ENCODE measurements around the gene CGB7. TPM values are rescaled to one million over a fixed set of nuclear protein-coding genes. Genes with fewer than 3 reads are reported as not detected.

CGB7 gene
- total and polyA plus RNA-seq, 2 experiments from 2014 or later: 3.9 to 11.5 TPM

GRCh38 chr19:49011194-49011593 lies 46.4 kb downstream of the CGB7 start:
- Histone ChIP-seq H3K36me3 (peaks cover 18% of the 10 kb centered on the region), H3K27me3 (no peaks in the 10 kb centered on the region), H3K9me3 (ENCODE audit: low read depth) (no peaks in the 10 kb centered on the region), H3K27ac (no peak overlapping the region), H3K4me1 (ENCODE audit: low read depth) (no peaks in the 10 kb centered on the region), H3K4me3 (no peak overlapping the region)
- no peak for DNase-seq (ENCODE audit: low read depth in 1 of 2, low spot score in 1 of 2)
- TF ChIP-seq CTCF (IDR thresholded peaks at IDR 0.05; ENCODE audit: low read depth, low read length): no peak

GRCh38 chr19:49010453-49010852 lies 47.1 kb downstream of the CGB7 start:
- Histone ChIP-seq H3K27ac (no peak overlapping the region), H3K27me3 (no peaks in the 10 kb centered on the region), H3K4me1 (ENCODE audit: low read depth) (no peaks in the 10 kb centered on the region), H3K36me3 (peaks cover 17% of the 10 kb centered on the region), H3K9me3 (ENCODE audit: low read depth) (no peaks in the 10 kb centered on the region), H3K4me3 (no peak overlapping the region)
- DNase-seq (ENCODE audit: low read depth in 1 of 2, low spot score in 1 of 2): no peak
- no peak for TF ChIP-seq CTCF (IDR thresholded peaks at IDR 0.05; ENCODE audit: low read depth, low read length)

GRCh38 chr19:49009828-49010227 lies 47.7 kb downstream of the CGB7 start:
- Histone ChIP-seq H3K36me3 (peaks cover 13% of the 10 kb centered on the region), H3K4me3 (no peak overlapping the region), H3K27ac (no peak overlapping the region), H3K27me3 (no peaks in the 10 kb centered on the region), H3K4me1 (ENCODE audit: low read depth) (no peaks in the 10 kb centered on the region), H3K9me3 (ENCODE audit: low read depth) (no peaks in the 10 kb centered on the region)
- no peak for TF ChIP-seq CTCF (IDR thresholded peaks at IDR 0.05; ENCODE audit: low read depth, low read length)
- no peak for DNase-seq (ENCODE audit: low read depth in 1 of 2, low spot score in 1 of 2)

GRCh38 chr19:49006905-49007304 lies 50.6 kb downstream of the CGB7 start:
- Histone ChIP-seq H3K4me1 (ENCODE audit: low read depth) (no peaks in the 10 kb centered on the region), H3K27ac (no peak overlapping the region), H3K4me3 (no peak overlapping the region), H3K27me3 (no peaks in the 10 kb centered on the region), H3K36me3 (peaks cover 18% of the 10 kb centered on the region), H3K9me3 (ENCODE audit: low read depth) (no peaks in the 10 kb centered on the region)
- no peak for TF ChIP-seq CTCF (IDR thresholded peaks at IDR 0.05; ENCODE audit: low read depth, low read length)
- no peak for DNase-seq (ENCODE audit: low read depth in 1 of 2, low spot score in 1 of 2)

DNA sequence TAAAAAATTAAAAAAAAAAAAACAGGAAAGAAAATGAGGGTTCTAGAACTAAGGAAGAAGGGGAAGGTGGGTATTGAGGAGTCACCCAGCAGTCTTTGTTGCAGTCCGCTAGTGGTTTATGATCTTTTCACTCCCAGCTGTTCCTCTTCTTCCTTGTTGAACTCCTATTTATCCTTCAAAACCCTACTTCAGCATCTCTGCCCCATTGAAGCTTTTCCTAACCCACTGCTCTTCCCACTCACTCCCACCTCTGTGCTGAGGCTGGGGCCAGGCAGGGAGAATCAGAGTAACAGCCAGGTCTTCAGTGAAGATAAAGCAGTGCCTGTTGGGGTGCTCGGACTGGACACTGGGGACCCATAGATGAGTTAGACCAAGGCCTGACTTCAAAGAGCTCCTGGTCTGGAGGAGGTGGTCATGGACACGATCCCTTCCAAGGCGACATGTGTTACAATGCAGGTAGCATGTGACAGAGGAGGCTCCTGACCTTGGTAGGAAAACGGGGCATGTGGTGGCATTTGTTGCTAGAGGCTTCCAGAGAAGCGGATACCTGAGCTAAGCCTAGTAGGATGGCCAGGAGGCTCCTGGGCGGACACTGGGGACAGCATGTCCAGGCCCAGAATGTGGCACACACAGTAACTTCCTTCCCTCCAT lies 52.5 kb downstream of the CGB7 start:
- Histone ChIP-seq H3K4me1 (ENCODE audit: low read depth) (no peaks in the 10 kb centered on the region), H3K36me3 (peaks cover 13% of the 10 kb centered on the region), H3K27ac (no peak overlapping the region), H3K4me3 (no peak overlapping the region), H3K27me3 (no peaks in the 10 kb centered on the region), H3K9me3 (ENCODE audit: low read depth) (no peaks in the 10 kb centered on the region)
- no peak for DNase-seq (ENCODE audit: low read depth in 1 of 2, low spot score in 1 of 2)
- no peak for TF ChIP-seq CTCF (IDR thresholded peaks at IDR 0.05; ENCODE audit: low read depth, low read length)

Other genes starting within 250 kb of the CGB7 start
- gene BCAT2, start 246.7 kb downstream of the CGB7 start, total RNA-seq: 127 and 144 TPM in 2 replicates
- gene BCAT2, start 246.7 kb downstream of the CGB7 start, polyA plus RNA-seq: 154 and 157 TPM in 2 replicates
- gene HSD17B14, start 221.3 kb downstream of the CGB7 start, total RNA-seq: 27.5 and 43.1 TPM in 2 replicates
- gene HSD17B14, start 221.3 kb downstream of the CGB7 start, polyA plus RNA-seq: 31.7 and 35.1 TPM in 2 replicates
- gene PLEKHA4, start 189.1 kb downstream of the CGB7 start, total RNA-seq: 22.5 and 27.1 TPM in 2 replicates
- gene PLEKHA4, start 189.1 kb downstream of the CGB7 start, polyA plus RNA-seq: 29.4 and 37.1 TPM in 2 replicates
- gene PPP1R15A, start 185.3 kb downstream of the CGB7 start, total RNA-seq: 54.1 and 85.1 TPM in 2 replicates
- 87.6 and 95.7 TPM in 2 replicates for gene PPP1R15A, start 185.3 kb downstream of the CGB7 start, polyA plus RNA-seq
- 0.25 and 2.0 TPM in 2 replicates for gene TULP2, start 159.0 kb downstream of the CGB7 start, total RNA-seq
- 0.26 and 1.0 TPM in 2 replicates for gene TULP2, start 159.0 kb downstream of the CGB7 start, polyA plus RNA-seq
- gene NUCB1, start 157.4 kb downstream of the CGB7 start, total RNA-seq: 274 and 337 TPM in 2 replicates
- 230 and 290 TPM in 2 replicates for gene NUCB1, start 157.4 kb downstream of the CGB7 start, polyA plus RNA-seq
- gene DHDH, start 124.0 kb downstream of the CGB7 start, total RNA-seq: 2.2 and 4.8 TPM in 2 replicates
- gene DHDH, start 124.0 kb downstream of the CGB7 start, polyA plus RNA-seq: 7.0 and 10.2 TPM in 2 replicates
- gene BAX, start 102.9 kb downstream of the CGB7 start, total RNA-seq: 64.2 and 126 TPM in 2 replicates
- 68.7 and 95.2 TPM in 2 replicates for gene BAX, start 102.9 kb downstream of the CGB7 start, polyA plus RNA-seq
- 760 and 891 TPM in 2 replicates for gene FTL, start 92.4 kb downstream of the CGB7 start, total RNA-seq
- 1,227 and 1,335 TPM in 2 replicates for gene FTL, start 92.4 kb downstream of the CGB7 start, polyA plus RNA-seq
- gene GYS1, start 64.4 kb downstream of the CGB7 start, total RNA-seq: 155 and 165 TPM in 2 replicates
- gene GYS1, start 64.4 kb downstream of the CGB7 start, polyA plus RNA-seq: 175 and 195 TPM in 2 replicates
- gene RUVBL2, start 63.9 kb downstream of the CGB7 start, total RNA-seq: 240 and 294 TPM in 2 replicates
- 128 and 167 TPM in 2 replicates for gene RUVBL2, start 63.9 kb downstream of the CGB7 start, polyA plus RNA-seq
- 1.8 TPM in 1 of 2 replicates, not detected in the other for gene LHB, start 40.7 kb downstream of the CGB7 start, total RNA-seq
- gene LHB, start 40.7 kb downstream of the CGB7 start, polyA plus RNA-seq: 2.7 TPM in 1 of 2 replicates, not detected in the other
- not detected in 2 replicates for gene CGB3, start 33.4 kb downstream of the CGB7 start, total RNA-seq
- gene CGB3, start 33.4 kb downstream of the CGB7 start, polyA plus RNA-seq: 0.26 TPM in 1 of 2 replicates, not detected in the other
- not detected in 2 replicates for gene CGB2, start 25.9 kb downstream of the CGB7 start, total RNA-seq
- 1.5 TPM in 1 of 2 replicates, not detected in the other for gene CGB2, start 25.9 kb downstream of the CGB7 start, polyA plus RNA-seq
- not detected in 2 replicates for gene CGB1, start 20.9 kb downstream of the CGB7 start, total RNA-seq
- not detected in 2 replicates for gene CGB1, start 20.9 kb downstream of the CGB7 start, polyA plus RNA-seq
- not detected in 2 replicates for gene CGB5, start 13.9 kb downstream of the CGB7 start, total RNA-seq
- gene CGB5, start 13.9 kb downstream of the CGB7 start, polyA plus RNA-seq: not detected in 2 replicates
- gene CGB8, start 8.6 kb downstream of the CGB7 start, total RNA-seq: not detected in 2 replicates
- gene CGB8, start 8.6 kb downstream of the CGB7 start, polyA plus RNA-seq: not detected in 2 replicates
- gene NTF4, start 7.1 kb upstream of the CGB7 start, total RNA-seq: 11.8 TPM in 2 replicates
- gene NTF4, start 7.1 kb upstream of the CGB7 start, polyA plus RNA-seq: 17.0 and 31.7 TPM in 2 replicates
- gene KCNA7, start 14.9 kb upstream of the CGB7 start, total RNA-seq: 1.1 and 2.3 TPM in 2 replicates
- gene KCNA7, start 14.9 kb upstream of the CGB7 start, polyA plus RNA-seq: 1.3 and 1.6 TPM in 2 replicates
- gene SNRNP70, start 27.7 kb upstream of the CGB7 start, total RNA-seq: 396 and 598 TPM in 2 replicates
- 470 and 492 TPM in 2 replicates for gene SNRNP70, start 27.7 kb upstream of the CGB7 start, polyA plus RNA-seq
- gene LIN7B, start 56.6 kb upstream of the CGB7 start, total RNA-seq: 20.0 and 24.5 TPM in 2 replicates
- 34.6 and 37.8 TPM in 2 replicates for gene LIN7B, start 56.6 kb upstream of the CGB7 start, polyA plus RNA-seq
- gene C19orf73, start 61.4 kb upstream of the CGB7 start, total RNA-seq: 2.1 and 12.5 TPM in 2 replicates
- 3.7 and 9.6 TPM in 2 replicates for gene C19orf73, start 61.4 kb upstream of the CGB7 start, polyA plus RNA-seq
- gene PPFIA3, start 61.8 kb upstream of the CGB7 start, total RNA-seq: 27.3 and 30.4 TPM in 2 replicates
- 29.3 and 32.5 TPM in 2 replicates for gene PPFIA3, start 61.8 kb upstream of the CGB7 start, polyA plus RNA-seq
- gene HRC, start 97.6 kb upstream of the CGB7 start, total RNA-seq: 255 and 389 TPM in 2 replicates
- 184 and 255 TPM in 2 replicates for gene HRC, start 97.6 kb upstream of the CGB7 start, polyA plus RNA-seq
- gene TRPM4, start 100.0 kb upstream of the CGB7 start, total RNA-seq: 51.3 and 106 TPM in 2 replicates
- gene TRPM4, start 100.0 kb upstream of the CGB7 start, polyA plus RNA-seq: 74.2 and 119 TPM in 2 replicates